Right lobe of liver (tissue), 6 donors: Measurements from ENCODE around the gene PLS1. TPM values are rescaled to one million over a fixed set of nuclear protein-coding genes. Genes with fewer than 3 reads are reported as not detected.
"Not testable (repeated sequence)": the region's sequence is repeated elsewhere in the genome, so short reads cannot be mapped to it uniquely, and the experiment has no call there.

ENCODE experiments used
- ATAC-seq, 4 donors: fragments of 200-7000 bp; cut with Tn5 transposase; one replicate each; pipeline ENCODE4 v1.9.1; 2020; ENCODE audit warnings: mild to moderate bottlenecking in 4 of 4, moderate library complexity in 4 of 4
- DNase-seq, 3 donors: peaks; one replicate each; pipeline ENCODE4 v3.0.0-alpha.2; 2020
- H3K27ac ChIP-seq, 3 donors: fragments of 200-600 bp; one replicate each; pipeline ENCODE4 v1.8.0; 2022
- H3K27me3 ChIP-seq, 2 donors: fragments of 200-600 bp; one replicate each; pipeline ENCODE4 v1.8.0; 2022
- H3K36me3 ChIP-seq, 4 donors: fragments of 200-600 bp; sonication (generic) in 1 of 4; one replicate each; pipeline versions ENCODE4 v1.5.1 to v1.8.0; 2017 to 2022; ENCODE audit warnings: control low read depth in 1 of 4
- H3K4me1 ChIP-seq, 4 donors: fragments of 200-600 bp; sonication (generic) in 1 of 4; one replicate each; pipeline versions ENCODE4 v1.5.1 to v1.8.0; 2017 to 2022; ENCODE audit warnings: control low read depth in 1 of 4
- H3K4me3 ChIP-seq, 3 donors: fragments of 200-600 bp; one replicate each; pipeline ENCODE4 v1.8.0; 2022
- H3K9me3 ChIP-seq, 4 donors: fragments of 200-600 bp; sonication (generic) in 1 of 4; one replicate each; pipeline versions ENCODE4 v1.5.1 to v1.8.0; 2017 to 2022; ENCODE audit warnings: control low read depth in 1 of 4
- POLR2A ChIP-seq: fragments of 450-650 bp; IDR thresholded peaks from one replicate; pipeline ENCODE4 v1.6.1; 2017; ENCODE audit warnings: antibody characterized with exemption, mild to moderate bottlenecking
- WGBS: methylation state at CpG from one replicate; pipeline ENCODE4 v1.1.6; 2018; ENCODE audit warnings: low coverage, low lambda C conversion rate; ENCODE audit not compliant: insufficient coverage; ENCODE audit errors: missing lambda C conversion rate; 5-methylcytosine and 5-hydroxymethylcytosine counted together
- intact Hi-C, 2 donors: fragments of 100-400 bp; cut with DNase I; formaldehyde crosslinking; loops; one replicate each; pipeline versions ENCODE4 v1.11.2 to v1.14.1; 2022
- long read RNA-seq: library from polyadenylated mRNA; unstranded; transcript quantifications from one replicate; pipeline ENCODE4 v2.0.0, GENCODE V29; 2019
- total RNA-seq, 6 experiments: library from RNA; depleted of rRNA in 2 of 6; stranded (reverse); fragments of >200 nt in 2 of 6; fragmentation: NEBNext Ultra II Directional in 3 of 6; extraction: Animal tissue kit (Norgen Biotek cat#: 25700) in 3 of 6; gene quantifications; one replicate each; pipeline versions ENCODE4 v1.1.0 to v1.2.4, GENCODE V29; 2016 to 2023
- TF ChIP-seq, protein P1 (sequence below), 4 donors: fragments of 200-600 bp in 3 of 4; fragments of 450-650 bp in 1 of 4; IDR thresholded peaks; one replicate each; pipeline versions ENCODE4 v1.5.1 to v1.8.0; 2016 to 2022; ENCODE audit warnings: antibody characterized with exemption in 4 of 4, mild to moderate bottlenecking in 2 of 4
- donor health status: DM: no; HTN: yes; CAD: no.
- donor health status: DM: no; HTN: no; CAD: no.
- donor health status: DM: no; HTN: no; CAD: no.
- donor health status: DM: no; HTN: yes; CAD: no.
- donor health status: DM: no; HTN: yes; CAD: no.

The PLS1 gene, protein sequence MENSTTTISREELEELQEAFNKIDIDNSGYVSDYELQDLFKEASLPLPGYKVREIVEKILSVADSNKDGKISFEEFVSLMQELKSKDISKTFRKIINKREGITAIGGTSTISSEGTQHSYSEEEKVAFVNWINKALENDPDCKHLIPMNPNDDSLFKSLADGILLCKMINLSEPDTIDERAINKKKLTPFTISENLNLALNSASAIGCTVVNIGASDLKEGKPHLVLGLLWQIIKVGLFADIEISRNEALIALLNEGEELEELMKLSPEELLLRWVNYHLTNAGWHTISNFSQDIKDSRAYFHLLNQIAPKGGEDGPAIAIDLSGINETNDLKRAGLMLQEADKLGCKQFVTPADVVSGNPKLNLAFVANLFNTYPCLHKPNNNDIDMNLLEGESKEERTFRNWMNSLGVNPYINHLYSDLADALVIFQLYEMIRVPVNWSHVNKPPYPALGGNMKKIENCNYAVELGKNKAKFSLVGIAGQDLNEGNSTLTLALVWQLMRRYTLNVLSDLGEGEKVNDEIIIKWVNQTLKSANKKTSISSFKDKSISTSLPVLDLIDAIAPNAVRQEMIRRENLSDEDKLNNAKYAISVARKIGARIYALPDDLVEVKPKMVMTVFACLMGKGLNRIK
- 10 to 100 TPM; 13.0 to 30.5 (median 18.2) TPM for total RNA-seq
- long read RNA-seq, partial matches to known transcripts = 0 of 3 reads
- long read RNA-seq, other reads (novel, unspliced or antisense) = 1 of 3 reads

DNA sequence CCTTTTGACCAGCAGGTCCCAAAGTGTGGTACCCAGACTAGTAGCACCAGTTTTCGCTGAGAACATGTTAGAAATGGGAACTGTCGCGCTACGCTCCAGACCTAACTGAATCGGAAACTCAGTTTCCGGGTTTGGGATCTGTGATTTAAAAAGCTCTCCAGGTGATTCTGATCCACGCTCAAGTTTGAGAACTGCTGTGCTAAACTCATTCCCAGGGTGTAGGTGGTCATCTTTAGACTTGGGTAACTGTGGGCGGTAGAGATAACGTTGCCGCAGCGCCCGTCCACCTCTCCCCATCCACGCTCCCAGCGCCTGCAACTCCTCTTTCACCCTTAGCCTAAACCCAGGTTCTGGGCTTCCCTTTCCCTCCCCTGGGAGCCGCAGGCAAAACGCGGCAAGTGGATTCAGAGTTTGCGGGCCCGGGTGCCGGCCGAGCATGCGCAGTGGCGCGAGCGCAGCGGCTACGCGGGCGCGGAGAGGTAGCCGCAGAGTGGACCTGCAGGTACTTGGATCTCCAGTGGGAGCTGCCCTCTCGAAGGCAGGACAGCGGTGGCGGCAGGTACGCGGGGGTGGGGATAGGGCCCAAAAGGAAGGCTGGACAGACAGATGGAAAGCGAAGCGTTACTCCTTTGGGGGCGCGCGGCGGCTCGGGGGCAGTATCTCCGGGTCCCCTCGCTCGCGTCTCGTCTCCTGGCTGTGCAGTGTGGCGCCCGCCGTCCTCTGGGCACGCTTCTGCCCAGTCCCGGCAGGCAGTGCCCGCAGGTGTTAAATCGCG, at the start of gene PLS1:
Gene PLS1, plus strand, starts transcription at position 443 of the 775 bp plus-strand sequence. CDS start 67,845 bp downstream, outside the sequence.
- Histone ChIP-seq H3K9me3 (no peaks in the 10 kb centered on the region), H3K4me3 (peak within 1 kb of the TSS; percentile 74 to 77 (median 77)), H3K27me3 (no peaks in the 10 kb centered on the region), H3K27ac (peak within 1 kb of the TSS; percentile 60 to 81 (median 63)), H3K4me1 (peaks cover 0 to 6% (median 0%) of the 10 kb centered on the region in 4 donors), H3K36me3 (no peaks in the 10 kb centered on the region)
- ATAC-seq (peak; percentile 93 to 97 (median 94)), DNase-seq (peak; percentile 87 to 93 (median 92))
- 0% methylated on average over 29 of the region's 56 CpGs for WGBS
- TF ChIP-seq, protein P1, sequence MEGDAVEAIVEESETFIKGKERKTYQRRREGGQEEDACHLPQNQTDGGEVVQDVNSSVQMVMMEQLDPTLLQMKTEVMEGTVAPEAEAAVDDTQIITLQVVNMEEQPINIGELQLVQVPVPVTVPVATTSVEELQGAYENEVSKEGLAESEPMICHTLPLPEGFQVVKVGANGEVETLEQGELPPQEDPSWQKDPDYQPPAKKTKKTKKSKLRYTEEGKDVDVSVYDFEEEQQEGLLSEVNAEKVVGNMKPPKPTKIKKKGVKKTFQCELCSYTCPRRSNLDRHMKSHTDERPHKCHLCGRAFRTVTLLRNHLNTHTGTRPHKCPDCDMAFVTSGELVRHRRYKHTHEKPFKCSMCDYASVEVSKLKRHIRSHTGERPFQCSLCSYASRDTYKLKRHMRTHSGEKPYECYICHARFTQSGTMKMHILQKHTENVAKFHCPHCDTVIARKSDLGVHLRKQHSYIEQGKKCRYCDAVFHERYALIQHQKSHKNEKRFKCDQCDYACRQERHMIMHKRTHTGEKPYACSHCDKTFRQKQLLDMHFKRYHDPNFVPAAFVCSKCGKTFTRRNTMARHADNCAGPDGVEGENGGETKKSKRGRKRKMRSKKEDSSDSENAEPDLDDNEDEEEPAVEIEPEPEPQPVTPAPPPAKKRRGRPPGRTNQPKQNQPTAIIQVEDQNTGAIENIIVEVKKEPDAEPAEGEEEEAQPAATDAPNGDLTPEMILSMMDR (IDR thresholded peaks at IDR 0.05) = peak in 2 of 4 donors; percentile 6 to 26
- TF ChIP-seq POLR2A = peak; percentile 89
- intact Hi-C loops = loop anchor here in 1 of 2 donors (10.0 kb wide), 1 partner anchor 399 kb away; no protein-coding TSS in a partner anchor

DNA sequence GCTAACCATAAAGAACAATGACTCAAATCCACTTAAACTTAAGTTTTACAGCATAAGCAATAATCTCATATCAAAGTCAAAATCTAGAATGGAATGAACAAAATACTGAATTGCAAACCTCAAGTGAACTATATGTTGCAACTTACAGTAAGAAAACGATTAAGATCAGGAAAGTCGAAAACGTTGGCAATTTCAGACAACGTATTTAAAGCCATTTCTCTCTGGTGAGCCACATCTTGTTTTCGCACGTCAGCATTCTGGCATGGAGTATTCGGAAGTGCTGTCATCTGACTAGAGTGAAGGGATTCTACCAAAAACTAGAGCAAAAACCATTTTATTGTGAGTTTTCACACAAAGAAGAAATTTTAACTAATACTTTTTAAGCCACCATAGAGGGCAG, 46.2 kb upstream of the PLS1 start:
- Histone ChIP-seq H3K9me3 (no peaks in the 10 kb centered on the region), H3K4me1 (no peaks in the 10 kb centered on the region), H3K4me3 (no peak overlapping the region), H3K27ac (no peak overlapping the region), H3K36me3 (peaks cover 0 to 20% (median 14%) of the 10 kb centered on the region in 4 donors), H3K27me3 (no peaks in the 10 kb centered on the region)
- DNase-seq (no peak), ATAC-seq (no peak)
- intact Hi-C loops = no loop called here
- no peak for TF ChIP-seq POLR2A
- TF ChIP-seq, protein P1 (IDR thresholded peaks at IDR 0.05) = no peak
- WGBS = 94% methylated on average over 7 of the region's 7 CpGs

DNA sequence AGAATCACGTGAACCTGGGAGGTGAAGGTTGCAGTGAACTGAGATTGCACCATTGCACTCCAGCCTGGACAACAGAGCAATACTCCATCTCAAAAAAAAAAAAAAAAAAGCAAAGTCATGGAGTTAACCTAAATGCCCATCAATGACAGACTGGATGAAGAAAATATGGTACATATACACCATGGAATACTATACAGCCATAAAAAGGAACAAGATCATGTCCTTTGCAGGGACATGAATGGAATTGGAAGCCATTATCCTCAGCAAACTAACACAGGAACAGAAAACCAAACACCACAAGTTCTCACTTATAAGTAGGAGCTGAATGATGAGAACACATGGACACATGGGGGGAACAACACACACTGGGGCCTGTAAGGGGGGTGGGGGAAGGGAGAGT, 43.6 kb upstream of the PLS1 start:
- ATAC-seq, intact Hi-C loops, H3K4me3 ChIP-seq, H3K27ac ChIP-seq, H3K4me1 ChIP-seq, H3K27me3 ChIP-seq, H3K9me3 ChIP-seq, DNase-seq: not testable (repeated sequence)
- 100% methylated on average over 1 of the region's 1 CpG for WGBS
- H3K36me3 ChIP-seq = peaks cover 0 to 29% (median 15%) of the 10 kb centered on the region in 4 donors

DNA sequence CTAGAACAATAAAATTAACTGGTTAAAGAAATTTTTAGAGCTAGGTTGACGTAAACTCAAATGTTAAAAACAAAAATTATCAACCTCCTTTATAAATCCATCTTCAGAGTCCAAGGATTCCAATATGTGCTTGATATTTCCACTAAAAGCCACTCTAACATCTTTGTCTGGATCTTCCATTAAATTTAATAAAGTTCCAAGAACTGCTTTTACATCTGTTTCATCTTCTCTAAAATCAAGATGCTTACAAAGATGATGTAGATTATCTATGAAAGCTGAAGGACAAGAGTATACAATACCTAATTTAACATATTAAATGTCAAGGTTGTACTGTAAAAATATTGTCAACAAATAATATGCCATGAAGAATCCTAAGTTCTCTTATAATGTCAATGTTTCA, 42.5 kb upstream of the PLS1 start:
- no peaks in the 10 kb centered on the region for H3K4me1 ChIP-seq
- TF ChIP-seq, protein P1 (IDR thresholded peaks at IDR 0.05) = no peak
- no peak for TF ChIP-seq POLR2A
- H3K27me3 ChIP-seq = no peaks in the 10 kb centered on the region

More for the DNA sequence above, 42.5 kb upstream of the PLS1 start:
- no peak overlapping the region for H3K27ac ChIP-seq
- peaks cover 0 to 33% (median 15%) of the 10 kb centered on the region in 4 donors for H3K36me3 ChIP-seq
- no peaks in the 10 kb centered on the region for H3K9me3 ChIP-seq
- WGBS = 100% methylated on average over 1 of the region's 1 CpG
- intact Hi-C loops = no loop called here
- no peak for DNase-seq
- ATAC-seq = no peak
- no peak overlapping the region for H3K4me3 ChIP-seq
